HL-60 (cell line): ENCODE measurements around the gene PLK1.

Experiments
- DNase-seq, 2 experiments: peaks; one replicate each; pipeline ENCODE4 v3.0.0-alpha.2; 2010 to 2020; ENCODE audit warnings: low read depth in 1 of 2, low spot score in 1 of 2
- H3K27ac ChIP-seq: fragments of 250-450 bp; sonication (Bioruptor Pico); replicated peaks from 2 replicates; pipeline ENCODE4 v1.5.1; 2020; ENCODE audit warnings: mild to moderate bottlenecking, moderate library complexity
- H3K27me3 ChIP-seq: fragments of 250-450 bp; sonication (Bioruptor Pico); 2 replicates; pipeline ENCODE4 v1.5.1; 2021; ENCODE audit warnings: mild to moderate bottlenecking, moderate library complexity; ENCODE audit not compliant: insufficient read depth, poor library complexity, severe bottlenecking
- H3K4me3 ChIP-seq: replicated peaks from 2 replicates; pipeline ENCODE4 v1.5.1; 2011; ENCODE audit warnings: mild to moderate bottlenecking, control low read depth, low read length; ENCODE audit not compliant: insufficient read depth
- GABPA ChIP-seq: IDR thresholded peaks from 2 replicates; pipeline ENCODE4 v1.6.1; 2012; ENCODE audit warnings: low read depth
- POLR2AphosphoS5 ChIP-seq: IDR thresholded peaks from 2 replicates; pipeline ENCODE4 v1.6.1; 2012; ENCODE audit warnings: low read depth
- REST ChIP-seq: IDR thresholded peaks from 2 replicates; pipeline ENCODE4 v1.6.1; 2012; ENCODE audit warnings: low read depth; ENCODE audit not compliant: insufficient replicate concordance
- SPI1 ChIP-seq: IDR thresholded peaks from 2 replicates; pipeline ENCODE4 v1.6.1; 2012; ENCODE audit warnings: low read depth, mild to moderate bottlenecking, borderline replicate concordance
- TF ChIP-seq, protein P1 (sequence below): IDR thresholded peaks from one replicate; pipeline ENCODE4 v1.5.1; 2011; ENCODE audit warnings: low read length, control low read depth, inconsistent platforms; ENCODE audit not compliant: insufficient read depth

PLK1 gene

GRCh38 chr16:23676924-23677480, 1.7 kb upstream of the PLK1 start:
- no peak overlapping the region for H3K4me3 ChIP-seq
- TF ChIP-seq POLR2AphosphoS5 (no peak), SPI1 (no peak), REST (no peak), GABPA (no peak)
- TF ChIP-seq, protein P1, sequence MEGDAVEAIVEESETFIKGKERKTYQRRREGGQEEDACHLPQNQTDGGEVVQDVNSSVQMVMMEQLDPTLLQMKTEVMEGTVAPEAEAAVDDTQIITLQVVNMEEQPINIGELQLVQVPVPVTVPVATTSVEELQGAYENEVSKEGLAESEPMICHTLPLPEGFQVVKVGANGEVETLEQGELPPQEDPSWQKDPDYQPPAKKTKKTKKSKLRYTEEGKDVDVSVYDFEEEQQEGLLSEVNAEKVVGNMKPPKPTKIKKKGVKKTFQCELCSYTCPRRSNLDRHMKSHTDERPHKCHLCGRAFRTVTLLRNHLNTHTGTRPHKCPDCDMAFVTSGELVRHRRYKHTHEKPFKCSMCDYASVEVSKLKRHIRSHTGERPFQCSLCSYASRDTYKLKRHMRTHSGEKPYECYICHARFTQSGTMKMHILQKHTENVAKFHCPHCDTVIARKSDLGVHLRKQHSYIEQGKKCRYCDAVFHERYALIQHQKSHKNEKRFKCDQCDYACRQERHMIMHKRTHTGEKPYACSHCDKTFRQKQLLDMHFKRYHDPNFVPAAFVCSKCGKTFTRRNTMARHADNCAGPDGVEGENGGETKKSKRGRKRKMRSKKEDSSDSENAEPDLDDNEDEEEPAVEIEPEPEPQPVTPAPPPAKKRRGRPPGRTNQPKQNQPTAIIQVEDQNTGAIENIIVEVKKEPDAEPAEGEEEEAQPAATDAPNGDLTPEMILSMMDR: no peak
- no peak overlapping the region for H3K27ac ChIP-seq
- no peak for DNase-seq
- no peaks in the 10 kb centered on the region for H3K27me3 ChIP-seq

GRCh38 chr16:23679274-23679985, 741 bp downstream of the PLK1 start:
- H3K4me3 ChIP-seq: peak overlapping the region; percentile 61
- no peaks in the 10 kb centered on the region for H3K27me3 ChIP-seq
- peak overlapping the region; percentile 80 for H3K27ac ChIP-seq
- TF ChIP-seq SPI1: peak; percentile 61; the same call in 1 of the 2 replicates
- no peak for TF ChIP-seq POLR2AphosphoS5
- no peak for TF ChIP-seq GABPA
- DNase-seq: peak; percentile 82 to 87

GRCh38 chr16:23679986-23680336, 1.3 kb downstream of the PLK1 start:
- H3K27ac ChIP-seq: peak overlapping the region; percentile 80
- DNase-seq: no peak
- TF ChIP-seq GABPA (no peak), POLR2AphosphoS5 (no peak), SPI1 (no peak), REST (no peak)
- TF ChIP-seq, protein P1: no peak

GRCh38 chr16:23682181-23682580, 3.5 kb downstream of the PLK1 start:
- Histone ChIP-seq H3K27ac (no peak overlapping the region), H3K27me3 (no peaks in the 10 kb centered on the region), H3K4me3 (no peak overlapping the region)
- TF ChIP-seq POLR2AphosphoS5 (no peak), REST (no peak), GABPA (no peak), SPI1 (no peak)
- TF ChIP-seq, protein P1: no peak
- DNase-seq: peak in 1 of 2 experiments; percentile 45

More at GRCh38 chr16:23679986-23680336, 1.3 kb downstream of the PLK1 start:
- peak overlapping the region; percentile 61 for H3K4me3 ChIP-seq
- H3K27me3 ChIP-seq: no peaks in the 10 kb centered on the region
